Measurements from ENCODE around the gene TAS2R38.
"Not testable (repeated sequence)": the region's sequence is repeated elsewhere in the genome, so short reads cannot be mapped to it uniquely, and the experiment has no call there.

TAS2R38 gene

DNA sequence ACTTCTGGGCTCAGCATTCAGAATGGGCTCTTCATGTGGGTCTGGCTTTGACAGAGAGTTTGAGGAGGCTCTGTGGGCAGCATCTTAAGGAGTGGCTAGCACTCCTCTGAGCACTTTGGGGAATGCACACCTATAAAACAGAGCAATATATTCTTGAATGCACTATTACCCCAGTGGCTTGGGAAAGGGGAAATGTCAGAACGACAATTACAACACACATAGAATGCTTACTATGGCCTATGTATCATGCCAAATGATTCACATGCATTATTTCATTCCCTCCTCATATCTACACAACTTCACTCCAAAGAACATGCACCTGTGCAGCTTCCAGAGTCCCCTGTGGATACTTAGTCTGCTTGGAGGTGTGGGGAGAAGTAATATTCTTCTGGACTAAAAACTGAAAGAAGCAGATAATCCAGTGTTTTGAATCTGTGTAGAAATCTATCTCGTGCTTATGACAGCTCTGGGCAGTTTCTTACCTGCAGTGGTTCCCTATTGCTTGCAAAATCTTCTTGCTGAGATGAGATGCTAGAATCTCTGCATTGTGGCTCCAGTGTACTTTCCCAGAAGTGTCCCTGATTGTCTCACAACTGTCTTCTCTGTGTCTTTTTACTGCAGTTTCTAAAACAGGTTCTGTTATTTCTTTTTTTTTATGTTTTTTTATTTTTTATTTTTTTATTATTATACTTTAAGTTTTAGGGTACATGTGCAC is 16.6 kb upstream of the TAS2R38 start:
- no peak for DNase-seq (ENCODE audit: extremely low read depth, insufficient read length)
- no peaks in the 10 kb centered on the region for H3K27me3 ChIP-seq (replicated peaks; ENCODE audit: control insufficient read depth, insufficient read depth, low read length)
- no peak overlapping the region for H3K4me3 ChIP-seq (replicated peaks; ENCODE audit: low read depth, low read length)
- TF ChIP-seq, protein P1, sequence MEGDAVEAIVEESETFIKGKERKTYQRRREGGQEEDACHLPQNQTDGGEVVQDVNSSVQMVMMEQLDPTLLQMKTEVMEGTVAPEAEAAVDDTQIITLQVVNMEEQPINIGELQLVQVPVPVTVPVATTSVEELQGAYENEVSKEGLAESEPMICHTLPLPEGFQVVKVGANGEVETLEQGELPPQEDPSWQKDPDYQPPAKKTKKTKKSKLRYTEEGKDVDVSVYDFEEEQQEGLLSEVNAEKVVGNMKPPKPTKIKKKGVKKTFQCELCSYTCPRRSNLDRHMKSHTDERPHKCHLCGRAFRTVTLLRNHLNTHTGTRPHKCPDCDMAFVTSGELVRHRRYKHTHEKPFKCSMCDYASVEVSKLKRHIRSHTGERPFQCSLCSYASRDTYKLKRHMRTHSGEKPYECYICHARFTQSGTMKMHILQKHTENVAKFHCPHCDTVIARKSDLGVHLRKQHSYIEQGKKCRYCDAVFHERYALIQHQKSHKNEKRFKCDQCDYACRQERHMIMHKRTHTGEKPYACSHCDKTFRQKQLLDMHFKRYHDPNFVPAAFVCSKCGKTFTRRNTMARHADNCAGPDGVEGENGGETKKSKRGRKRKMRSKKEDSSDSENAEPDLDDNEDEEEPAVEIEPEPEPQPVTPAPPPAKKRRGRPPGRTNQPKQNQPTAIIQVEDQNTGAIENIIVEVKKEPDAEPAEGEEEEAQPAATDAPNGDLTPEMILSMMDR (IDR thresholded peaks at IDR 0.05; ENCODE audit: insufficient read depth, low read length, poor library complexity, severe bottlenecking) = no peak
- no peaks in the 10 kb centered on the region for H3K36me3 ChIP-seq (ENCODE audit: control insufficient read depth, insufficient read depth, low read length)

DNA sequence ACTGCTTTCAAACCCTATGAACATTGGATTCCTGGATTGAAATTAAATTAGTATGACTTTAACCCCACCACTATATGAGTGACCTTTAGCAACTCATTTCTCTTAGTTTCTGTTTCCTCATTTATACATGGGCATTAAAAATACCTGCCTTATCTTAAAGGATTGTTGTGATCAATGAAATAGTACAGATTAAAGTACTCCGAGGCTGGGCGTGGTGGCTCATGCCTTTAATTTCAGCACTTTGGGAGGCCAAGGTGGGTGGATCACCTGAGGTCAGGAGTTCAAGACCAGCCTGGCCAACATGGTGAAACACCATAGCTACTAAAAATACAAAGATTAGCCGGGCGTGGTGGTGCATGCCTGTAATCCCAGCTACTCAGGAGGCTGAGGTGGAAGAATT is 14.2 kb upstream of the TAS2R38 start:
- not testable (repeated sequence) for H3K4me3 ChIP-seq (replicated peaks; ENCODE audit: low read depth, low read length); H3K27me3 ChIP-seq (replicated peaks; ENCODE audit: control insufficient read depth, insufficient read depth, low read length); DNase-seq (ENCODE audit: extremely low read depth, insufficient read length); H3K36me3 ChIP-seq (ENCODE audit: control insufficient read depth, insufficient read depth, low read length)

DNA sequence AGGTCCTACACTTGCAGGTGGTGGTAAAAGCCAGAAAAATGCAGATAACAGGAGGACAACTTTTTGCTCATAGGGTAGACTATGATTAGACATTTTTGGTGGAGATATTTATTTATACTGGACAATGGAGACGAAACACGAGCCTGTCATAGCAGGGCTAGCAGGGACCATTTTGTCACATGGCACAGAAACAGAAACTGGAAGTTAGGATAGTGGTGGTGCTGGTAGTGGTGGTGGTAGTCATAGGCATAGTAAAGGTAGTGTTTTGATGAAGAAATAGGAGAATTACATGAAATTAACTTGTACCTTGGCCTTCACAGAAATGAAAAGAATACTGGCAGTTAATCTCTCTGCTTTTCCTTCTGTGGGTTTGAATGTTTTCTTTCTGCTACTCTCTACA is 13.3 kb upstream of the TAS2R38 start:
- no peak for DNase-seq (ENCODE audit: extremely low read depth, insufficient read length)
- Histone ChIP-seq H3K27me3 (replicated peaks; ENCODE audit: control insufficient read depth, insufficient read depth, low read length) (no peaks in the 10 kb centered on the region), H3K4me3 (replicated peaks; ENCODE audit: low read depth, low read length) (no peak overlapping the region), H3K36me3 (ENCODE audit: control insufficient read depth, insufficient read depth, low read length) (no peaks in the 10 kb centered on the region)
- TF ChIP-seq, protein P1 (IDR thresholded peaks at IDR 0.05; ENCODE audit: insufficient read depth, low read length, poor library complexity, severe bottlenecking) = no peak

DNA sequence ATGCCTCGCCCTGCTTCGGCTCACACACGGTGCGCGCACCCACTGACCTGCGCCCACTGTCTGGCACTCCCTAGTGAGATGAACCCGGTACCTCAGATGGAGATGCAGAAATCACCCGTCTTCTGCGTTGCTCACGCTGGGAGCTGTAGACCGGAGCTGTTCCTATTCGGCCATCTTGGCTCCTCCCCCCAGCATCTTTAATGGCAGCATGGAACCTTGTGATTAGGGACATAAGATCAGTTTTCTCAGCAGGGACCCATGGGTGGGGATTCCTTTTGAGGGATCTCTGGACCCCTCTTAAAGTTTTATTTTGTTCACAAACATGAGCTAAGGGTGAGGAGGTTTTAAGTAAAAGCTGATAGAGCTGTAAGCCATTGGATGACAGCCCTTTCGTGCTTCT is 12.4 kb upstream of the TAS2R38 start:
- not testable (repeated sequence) for H3K36me3 ChIP-seq (ENCODE audit: control insufficient read depth, insufficient read depth, low read length); DNase-seq (ENCODE audit: extremely low read depth, insufficient read length); H3K4me3 ChIP-seq (replicated peaks; ENCODE audit: low read depth, low read length); H3K27me3 ChIP-seq (replicated peaks; ENCODE audit: control insufficient read depth, insufficient read depth, low read length)

DNA sequence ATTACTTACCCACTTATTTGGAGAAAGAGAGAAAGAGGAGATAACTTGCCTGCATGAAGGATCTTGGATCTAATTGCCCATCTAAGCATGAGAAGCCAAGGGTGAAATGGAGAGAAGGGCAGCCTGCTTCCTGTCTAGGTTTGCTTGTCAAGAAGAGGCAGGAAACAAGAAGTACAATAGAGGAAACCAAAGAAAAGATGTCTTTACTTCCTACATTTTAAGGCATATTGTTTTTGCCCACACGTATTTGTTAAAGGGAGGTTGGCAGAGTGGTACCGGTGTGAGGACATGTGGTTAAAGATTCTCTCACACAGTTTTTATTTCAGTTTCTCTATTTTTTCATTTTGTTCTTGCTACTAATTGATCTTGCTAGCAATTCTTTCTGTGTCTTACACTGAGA is 6.0 kb upstream of the TAS2R38 start:
- TF ChIP-seq, protein P1 (IDR thresholded peaks at IDR 0.05; ENCODE audit: insufficient read depth, low read length, poor library complexity, severe bottlenecking) = no peak
- no peaks in the 10 kb centered on the region for H3K27me3 ChIP-seq (replicated peaks; ENCODE audit: control insufficient read depth, insufficient read depth, low read length)
- H3K4me3 ChIP-seq (replicated peaks; ENCODE audit: low read depth, low read length) = no peak overlapping the region

DNA sequence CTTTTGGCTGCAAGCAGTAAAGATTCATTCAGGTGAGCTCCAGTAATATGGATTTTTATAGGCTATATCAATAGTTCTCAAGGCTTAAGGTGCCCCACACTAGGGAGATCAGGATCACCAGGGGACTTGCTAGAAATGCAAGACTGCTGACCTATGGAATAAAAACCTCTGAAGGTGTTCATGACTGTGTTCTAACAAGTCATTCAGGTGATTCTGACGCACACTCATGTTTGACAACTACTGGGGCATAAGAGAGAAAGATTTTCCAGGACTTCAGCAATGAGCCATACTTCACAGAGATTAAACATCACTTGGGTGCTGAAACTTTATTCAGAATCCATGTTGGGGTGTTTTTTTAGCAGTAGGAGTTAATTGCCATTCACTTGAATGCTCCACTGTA is 4.8 kb upstream of the TAS2R38 start:
- Histone ChIP-seq H3K36me3 (ENCODE audit: control insufficient read depth, insufficient read depth, low read length) (no peaks in the 10 kb centered on the region), H3K4me3 (replicated peaks; ENCODE audit: low read depth, low read length) (no peak overlapping the region), H3K27me3 (replicated peaks; ENCODE audit: control insufficient read depth, insufficient read depth, low read length) (no peaks in the 10 kb centered on the region)
- DNase-seq (ENCODE audit: extremely low read depth, insufficient read length) = no peak
- TF ChIP-seq, protein P1 (IDR thresholded peaks at IDR 0.05; ENCODE audit: insufficient read depth, low read length, poor library complexity, severe bottlenecking) = no peak

More for the DNA sequence above, 6.0 kb upstream of the TAS2R38 start:
- no peaks in the 10 kb centered on the region for H3K36me3 ChIP-seq (ENCODE audit: control insufficient read depth, insufficient read depth, low read length)
- no peak for DNase-seq (ENCODE audit: extremely low read depth, insufficient read length)

Measured in GM06990 (cell line).